Psoas muscle (tissue), 8 donors: ENCODE results near the gene ZMYND12. TPM values are rescaled to one million over a fixed set of nuclear protein-coding genes. Genes with fewer than 3 reads are reported as not detected.

Experiments
- ATAC-seq, 4 donors: fragments of 200-7000 bp; cut with Tn5 transposase; one replicate each; pipeline ENCODE4 v1.9.1; 2020; ENCODE audit warnings: moderate library complexity in 3 of 4, mild to moderate bottlenecking in 2 of 4
- DNase-seq, 2 donors: peaks; one replicate each; pipeline ENCODE4 v3.0.0-alpha.2; 2020
- H3K27ac ChIP-seq: fragments of 200-600 bp; one replicate; pipeline ENCODE4 v1.8.0; 2022
- H3K27me3 ChIP-seq, 3 donors: fragments of 200-600 bp in 1 of 3; one replicate each; pipeline versions ENCODE4 v1.6.1 to v1.8.0; 2013 to 2022; ENCODE audit warnings: low read length in 2 of 3, mild to moderate bottlenecking in 2 of 3, moderate library complexity in 1 of 3; ENCODE audit not compliant: insufficient read depth in 3 of 3
- H3K36me3 ChIP-seq, 2 donors: fragments of 200-600 bp in 1 of 2; one replicate each; pipeline versions ENCODE4 v1.6.1 to v1.8.0; 2013 to 2022; ENCODE audit warnings: low read depth in 1 of 2, mild to moderate bottlenecking in 1 of 2, moderate library complexity in 1 of 2; ENCODE audit not compliant: insufficient read depth in 1 of 2
- H3K4me1 ChIP-seq: fragments of 200-600 bp; one replicate; pipeline ENCODE4 v1.8.0; 2022
- H3K4me3 ChIP-seq: fragments of 200-600 bp; one replicate; pipeline ENCODE4 v1.8.0; 2022; ENCODE audit warnings: mild to moderate bottlenecking
- H3K9me3 ChIP-seq: fragments of 200-600 bp; one replicate; pipeline ENCODE4 v1.8.0; 2022
- WGBS, 3 donors: extraction: QIAGEN DNeasy Blood & Tissue Kit; methylation state at CpG; one replicate each; pipeline versions ENCODE4 v1.1.6 to v1.1.7; 2013; 5-methylcytosine and 5-hydroxymethylcytosine counted together
- intact Hi-C, 2 donors: fragments of 100-400 bp; cut with DNase I; formaldehyde crosslinking; loops; one replicate each; pipeline versions ENCODE4 v1.11.0 to v1.14.2; 2022
- polyA plus RNA-seq, 3 donors: library from polyadenylated mRNA; stranded (reverse); fragments of 200-250 nt; gene quantifications; one replicate each; pipeline ENCODE4 v1.2.3, GENCODE V29; 2013
- total RNA-seq, 4 donors: library from RNA; stranded (reverse); fragmentation: NEBNext Ultra II Directional in 2 of 4; extraction: Animal tissue kit (Norgen Biotek cat#: 25700) in 2 of 4; gene quantifications; one replicate each; pipeline versions ENCODE4 v1.2.1 to v1.2.4, GENCODE V29; 2021 to 2023
- TF ChIP-seq, protein P1 (sequence below): fragments of 200-600 bp; IDR thresholded peaks from one replicate; pipeline ENCODE4 v1.8.0; 2022; ENCODE audit warnings: antibody characterized with exemption
- donor health status: healthy with polysubstance abuse.
- donor health status: DM: no; HTN: no; CAD: no; lungs with moderate emphysema.
- donor health status: Bipolar disorder and iron deficiency.
- donor health status: healthy.
- donor health status: DM: yes; HTN: yes; CAD: no.
- donor health status: DM: no; HTN: no; CAD: no.
- donor health status: DM: no; HTN: no; CAD: no.
- donor health status: DM: yes; HTN: yes; CAD: no.

The ZMYND12 gene
- total and polyA plus RNA-seq, 7 donors, result 0.39 to 2.7 (median 1.0) TPM

- Histone ChIP-seq H3K9me3 (no peaks in the 10 kb centered on the region), H3K4me1 (no peaks in the 10 kb centered on the region), H3K36me3 (no peaks in the 10 kb centered on the region), H3K4me3 (no peak overlapping the region), H3K27ac (no peak overlapping the region), H3K27me3 (peaks cover 0 to 43% (median 6%) of the 10 kb centered on the region in 3 donors)
- intact Hi-C loops, result no loop called here
- TF ChIP-seq, protein P1, sequence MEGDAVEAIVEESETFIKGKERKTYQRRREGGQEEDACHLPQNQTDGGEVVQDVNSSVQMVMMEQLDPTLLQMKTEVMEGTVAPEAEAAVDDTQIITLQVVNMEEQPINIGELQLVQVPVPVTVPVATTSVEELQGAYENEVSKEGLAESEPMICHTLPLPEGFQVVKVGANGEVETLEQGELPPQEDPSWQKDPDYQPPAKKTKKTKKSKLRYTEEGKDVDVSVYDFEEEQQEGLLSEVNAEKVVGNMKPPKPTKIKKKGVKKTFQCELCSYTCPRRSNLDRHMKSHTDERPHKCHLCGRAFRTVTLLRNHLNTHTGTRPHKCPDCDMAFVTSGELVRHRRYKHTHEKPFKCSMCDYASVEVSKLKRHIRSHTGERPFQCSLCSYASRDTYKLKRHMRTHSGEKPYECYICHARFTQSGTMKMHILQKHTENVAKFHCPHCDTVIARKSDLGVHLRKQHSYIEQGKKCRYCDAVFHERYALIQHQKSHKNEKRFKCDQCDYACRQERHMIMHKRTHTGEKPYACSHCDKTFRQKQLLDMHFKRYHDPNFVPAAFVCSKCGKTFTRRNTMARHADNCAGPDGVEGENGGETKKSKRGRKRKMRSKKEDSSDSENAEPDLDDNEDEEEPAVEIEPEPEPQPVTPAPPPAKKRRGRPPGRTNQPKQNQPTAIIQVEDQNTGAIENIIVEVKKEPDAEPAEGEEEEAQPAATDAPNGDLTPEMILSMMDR, result no peak
- DNase-seq (no peak), ATAC-seq (no peak)
- 82 to 86% (median 86%) methylated on average over 6 of the region's 6 CpGs for WGBS, 3 donors
Measured at GRCh38 chr1:42386051-42386450, 69.8 kb downstream of the ZMYND12 start.

DNA sequence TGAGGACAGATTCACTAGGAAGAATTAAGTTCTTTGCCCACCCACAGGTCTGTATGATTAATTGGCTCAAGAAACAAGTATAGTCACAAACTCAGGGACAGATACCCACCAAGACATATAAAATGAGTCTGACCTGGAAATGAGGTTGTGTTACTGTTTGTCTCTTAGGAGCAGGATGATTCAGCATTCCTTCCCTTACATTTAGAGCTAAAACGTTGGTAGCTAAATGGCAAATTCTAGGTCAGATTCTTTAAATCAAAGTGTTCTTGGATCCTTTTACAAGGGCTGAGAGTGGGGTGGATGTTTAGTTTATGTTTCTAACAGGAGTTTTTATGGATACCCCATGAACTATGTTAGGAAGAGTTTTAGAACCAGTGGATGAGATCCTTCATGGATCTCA, 70.5 kb downstream of the ZMYND12 start:
- TF ChIP-seq, protein P1, result no peak
- Histone ChIP-seq H3K4me1 (no peaks in the 10 kb centered on the region), H3K4me3 (no peak overlapping the region), H3K27me3 (peaks cover 0 to 36% (median 6%) of the 10 kb centered on the region in 3 donors), H3K9me3 (no peaks in the 10 kb centered on the region), H3K36me3 (no peaks in the 10 kb centered on the region), H3K27ac (no peak overlapping the region)
- DNase-seq (no peak), ATAC-seq (no peak)
- intact Hi-C loops, result no loop called here
- WGBS, 3 donors, result 20 to 28% (median 20%) methylated on average over 1 of the region's 1 CpG

DNA sequence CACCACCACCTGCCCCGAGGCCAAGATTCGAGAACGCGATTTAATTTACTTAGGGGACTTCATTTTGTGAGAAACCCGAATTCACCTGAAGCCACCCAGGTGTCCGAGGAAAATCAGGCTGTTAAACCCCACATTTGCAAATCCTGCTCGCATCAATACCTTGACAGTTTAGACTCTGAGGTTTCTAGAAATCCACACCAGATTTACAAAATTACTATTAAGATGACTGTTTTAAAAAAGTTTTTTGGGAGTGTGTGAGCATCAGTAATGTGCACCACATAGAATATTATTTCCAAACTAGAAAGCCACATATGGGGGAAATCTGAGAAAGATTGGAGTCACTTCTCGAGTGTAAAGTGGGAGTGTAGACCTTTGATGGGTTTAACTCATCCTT, 74.5 kb downstream of the ZMYND12 start:
- DNase-seq (no peak), ATAC-seq (no peak)
- H3K4me3 ChIP-seq, result peak overlapping the region; percentile 71
- TF ChIP-seq, protein P1, result no peak
- H3K27ac ChIP-seq, result no peak overlapping the region
- no peaks in the 10 kb centered on the region for H3K9me3 ChIP-seq
- peaks cover 0 to 31% (median 6%) of the 10 kb centered on the region in 3 donors for H3K27me3 ChIP-seq
- intact Hi-C loops, result no loop called here
- 13 to 16% (median 14%) methylated on average over 8 of the region's 8 CpGs for WGBS, 3 donors
- H3K4me1 ChIP-seq, result no peaks in the 10 kb centered on the region
- no peaks in the 10 kb centered on the region for H3K36me3 ChIP-seq

- Histone ChIP-seq H3K27me3 (peaks cover 0 to 31% (median 6%) of the 10 kb centered on the region in 3 donors), H3K4me1 (no peaks in the 10 kb centered on the region), H3K36me3 (no peaks in the 10 kb centered on the region), H3K9me3 (no peaks in the 10 kb centered on the region), H3K4me3 (peak within 1 kb of the TSS; percentile 71), H3K27ac (no peak within 1 kb of the TSS)
- DNase-seq, result peak; percentile 57 to 73
- TF ChIP-seq, protein P1, result no peak
- 0% methylated on average over 66 to 101 of the region's 101 CpGs for WGBS, 3 donors
- ATAC-seq, result peak; percentile 93 to 98 (median 95)
- intact Hi-C loops, result no loop called here
Measured at GRCh38 chr1:42380586-42381279, 75.1 kb downstream of the ZMYND12 start, which contains the start of gene RIMKLA. TSS of gene RIMKLA (plus strand) at chr1:42380792. CDS start at chr1:42380935, 143 bp downstream.

Other genes starting within 250 kb of the ZMYND12 start
- 10 to 100 TPM; 47.9 to 53.1 (median 49.1) TPM for gene FOXJ3, start 120.8 kb downstream of the ZMYND12 start, total RNA-seq
- 10 to 100 TPM; 15.1 to 40.5 (median 22.0) TPM for gene FOXJ3, start 120.8 kb downstream of the ZMYND12 start, polyA plus RNA-seq
- gene RIMKLA, start 75.2 kb downstream of the ZMYND12 start, total RNA-seq, result 1 to 10 TPM; 1.0 to 1.2 (median 1.1) TPM
- gene RIMKLA, start 75.2 kb downstream of the ZMYND12 start, polyA plus RNA-seq, result under 1 TPM; 0.12 to 0.70 (median 0.30) TPM
- 10 to 100 TPM; 26.1 to 41.0 (median 34.9) TPM for gene PPCS, start 521 bp upstream of the ZMYND12 start, total RNA-seq
- 10 to 100 TPM; 40.8 to 62.9 (median 41.1) TPM for gene PPCS, start 521 bp upstream of the ZMYND12 start, polyA plus RNA-seq
- gene CCDC30, start 7.3 kb upstream of the ZMYND12 start, total RNA-seq, result 1 to 10 TPM in 2 of 4 donors, under 1 TPM in 2; 0.79 to 1.2 (median 1.0) TPM
- gene CCDC30, start 7.3 kb upstream of the ZMYND12 start, polyA plus RNA-seq, result under 1 TPM; 0.39 to 0.92 (median 0.57) TPM
- gene PPIH, start 202.4 kb upstream of the ZMYND12 start, total RNA-seq, result 10 to 100 TPM in 3 of 4 donors, 1 to 10 TPM in 1; 9.9 to 14.4 (median 10.8) TPM
- gene PPIH, start 202.4 kb upstream of the ZMYND12 start, polyA plus RNA-seq, result 10 to 100 TPM; 12.1 to 22.9 (median 15.1) TPM
- gene YBX1, start 226.4 kb upstream of the ZMYND12 start, total RNA-seq, result 1,000 to 10,000 TPM in 1 of 4 donors, 100 to 1,000 TPM in 3; 878 to 1,236 (median 911) TPM
- gene YBX1, start 226.4 kb upstream of the ZMYND12 start, polyA plus RNA-seq, result 1,000 to 10,000 TPM; 1,131 to 1,545 (median 1,272) TPM